Testis (tissue), 2 donors: ENCODE measurements around the gene OR1Q1.

ENCODE experiments used
- CTCF ChIP-seq, 3 experiments: fragments of 450-650 bp in 2 of 3; fragments of 200-600 bp in 1 of 3; sonication (generic) in 1 of 3; IDR thresholded peaks; one replicate each; pipeline ENCODE4 v1.5.1; 2016 to 2019; ENCODE audit warnings: antibody characterized with exemption in 3 of 3, mild to moderate bottlenecking in 2 of 3, moderate library complexity in 1 of 3
- POLR2A ChIP-seq: fragments of 450-650 bp; IDR thresholded peaks from one replicate; pipeline ENCODE4 v1.6.1; 2017; ENCODE audit warnings: antibody characterized with exemption, mild to moderate bottlenecking, moderate library complexity

- TF ChIP-seq POLR2A (no peak), CTCF (IDR thresholded peaks at IDR 0.05) (no peak)
Observed at GRCh38 chr9:122579874-122580273, 34.7 kb upstream of the OR1Q1 start.
